Activated CD8-positive, alpha-beta T cell treated with anti-CD3 and anti-CD28 coated beads, Interleukin-2, amount 10 ng/mL, durations not matched to agents 7 days and 5 days (primary cell): ENCODE data around the gene SELENBP1. TPM values are rescaled to one million over a fixed set of nuclear protein-coding genes. Genes with fewer than 3 reads are reported as not detected.

Experiments
- ATAC-seq: fragments of 150-1000 bp; cut with Tn5 transposase; one replicate; pipeline ENCODE4 v1.10.0; 2021; ENCODE audit warnings: moderate library complexity
- CTCF ChIA-PET: fragments of 350-600 bp; sonication (Branson Sonifier 250); formaldehyde crosslinking; loops from one replicate; lab custom pipeline; 2021; ENCODE audit warnings: antibody characterized with exemption; lab: Charles Lee
- POLR2A ChIA-PET: fragments of 350-600 bp; sonication (Branson Sonifier 250); formaldehyde crosslinking; loops from one replicate; lab custom pipeline; 2021; ENCODE audit warnings: antibody characterized with exemption; lab: Charles Lee
- DNase-seq: peaks from one replicate; pipeline ENCODE4 v3.0.0-alpha.2; 2020
- H3K27ac Mint-ChIP-seq: one replicate; pipeline ENCODE4 v1.8.0; 2021; ENCODE audit warnings: mild to moderate bottlenecking, mixed read lengths
- H3K27me3 Mint-ChIP-seq: one replicate; pipeline ENCODE4 v1.8.0; 2021; ENCODE audit warnings: low read depth, mixed read lengths
- H3K36me3 Mint-ChIP-seq: one replicate; pipeline ENCODE4 v1.8.0; 2021; ENCODE audit warnings: low read depth, mixed read lengths
- H3K4me1 Mint-ChIP-seq: one replicate; pipeline ENCODE4 v1.8.0; 2021; ENCODE audit warnings: low read depth, mixed read lengths
- H3K4me3 Mint-ChIP-seq: one replicate; pipeline ENCODE4 v1.8.0; 2021; ENCODE audit warnings: mild to moderate bottlenecking, mixed read lengths
- H3K9me3 Mint-ChIP-seq: one replicate; pipeline ENCODE4 v1.8.0; 2022; ENCODE audit warnings: mixed read lengths; ENCODE audit not compliant: insufficient read depth
- total RNA-seq, 2 experiments: library from RNA; stranded (reverse); gene quantifications; one replicate each; pipeline ENCODE4 v1.2.3, GENCODE V29; 2021

SELENBP1 gene
- total RNA-seq, 2 experiments from 2014 or later = not detected

DNA sequence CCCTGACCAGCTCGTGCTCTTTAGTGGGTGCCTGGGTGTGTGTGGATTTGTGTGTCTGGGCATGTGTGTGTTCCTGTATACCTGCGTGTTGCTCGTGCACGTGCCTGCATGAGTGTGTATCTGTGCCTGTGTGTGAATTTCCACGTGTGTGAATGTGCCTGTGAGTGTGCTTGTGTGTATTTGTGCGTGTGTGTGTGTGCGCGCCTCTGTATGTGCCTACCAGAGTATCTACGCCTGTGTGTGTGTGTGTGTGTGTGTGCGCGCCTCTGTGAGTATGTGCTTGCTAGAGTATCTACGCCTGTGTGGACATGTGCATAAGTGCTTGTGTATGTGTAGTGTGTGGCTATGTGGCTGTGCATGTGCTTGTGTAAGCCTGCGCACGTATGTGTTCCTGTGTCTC, 691 bp upstream of the SELENBP1 start:
- H3K36me3 Mint-ChIP-seq = no peaks in the 10 kb centered on the region
- H3K27ac Mint-ChIP-seq = no peak overlapping the region
- H3K27me3 Mint-ChIP-seq = peaks cover 6% of the 10 kb centered on the region
- DNase-seq (no peak), ATAC-seq (no peak)
- H3K4me3 Mint-ChIP-seq = no peak overlapping the region
- ChIA-PET POLR2A (no interaction called here), CTCF (no interaction called here)
- no peaks in the 10 kb centered on the region for H3K9me3 Mint-ChIP-seq
- peaks cover 4% of the 10 kb centered on the region for H3K4me1 Mint-ChIP-seq

DNA sequence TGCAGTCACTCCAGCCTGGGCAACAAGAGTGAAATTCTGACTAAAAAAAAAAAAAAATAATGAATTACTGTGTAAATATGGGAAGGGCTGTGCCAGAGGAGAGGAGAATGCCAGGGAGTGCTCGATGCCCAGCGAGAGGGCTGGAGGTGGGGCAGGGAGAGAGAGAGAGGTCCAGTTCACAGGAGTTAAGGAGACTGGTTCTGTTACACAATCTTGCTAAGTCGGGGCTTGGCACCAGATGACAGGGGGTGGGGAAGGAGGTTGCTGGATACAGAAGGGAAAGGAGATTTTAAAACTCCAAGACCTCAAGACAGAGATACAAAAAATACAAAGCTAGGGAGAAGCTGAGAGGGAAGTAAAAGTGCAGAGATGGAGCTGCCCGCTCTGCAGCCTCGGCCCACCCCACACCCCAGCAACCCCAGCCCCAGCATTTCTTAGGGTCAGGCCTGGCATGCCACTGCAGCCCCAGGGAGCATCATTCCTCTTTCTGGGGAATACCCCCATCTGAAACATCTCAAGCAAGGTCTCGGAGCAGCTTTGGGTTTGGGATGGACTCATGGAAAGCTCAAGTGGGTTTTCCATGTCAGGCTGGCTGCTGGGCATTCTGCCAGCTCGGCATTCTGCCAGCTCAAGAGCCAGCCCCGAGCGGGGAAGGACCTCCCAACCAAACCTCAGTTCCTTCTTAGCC, 991 bp downstream of the SELENBP1 start:
- POLR2A ChIA-PET = interaction anchor here (1.1 kb wide), 1 partner anchor 45 kb away, joined by 3 read pairs; the partner anchor contains the start of gene PI4KB
- H3K9me3 Mint-ChIP-seq = no peaks in the 10 kb centered on the region
- H3K27ac Mint-ChIP-seq = no peak overlapping the region
- ATAC-seq (no peak), DNase-seq (no peak)
- peaks cover 4% of the 10 kb centered on the region for H3K4me1 Mint-ChIP-seq
- no peaks in the 10 kb centered on the region for H3K36me3 Mint-ChIP-seq
- CTCF ChIA-PET = interaction anchor here (1.5 kb wide), 1 partner anchor 26 kb away, joined by 3 read pairs; no protein-coding TSS in a partner anchor
- H3K4me3 Mint-ChIP-seq = no peak overlapping the region
- H3K27me3 Mint-ChIP-seq = peaks cover 3% of the 10 kb centered on the region

DNA sequence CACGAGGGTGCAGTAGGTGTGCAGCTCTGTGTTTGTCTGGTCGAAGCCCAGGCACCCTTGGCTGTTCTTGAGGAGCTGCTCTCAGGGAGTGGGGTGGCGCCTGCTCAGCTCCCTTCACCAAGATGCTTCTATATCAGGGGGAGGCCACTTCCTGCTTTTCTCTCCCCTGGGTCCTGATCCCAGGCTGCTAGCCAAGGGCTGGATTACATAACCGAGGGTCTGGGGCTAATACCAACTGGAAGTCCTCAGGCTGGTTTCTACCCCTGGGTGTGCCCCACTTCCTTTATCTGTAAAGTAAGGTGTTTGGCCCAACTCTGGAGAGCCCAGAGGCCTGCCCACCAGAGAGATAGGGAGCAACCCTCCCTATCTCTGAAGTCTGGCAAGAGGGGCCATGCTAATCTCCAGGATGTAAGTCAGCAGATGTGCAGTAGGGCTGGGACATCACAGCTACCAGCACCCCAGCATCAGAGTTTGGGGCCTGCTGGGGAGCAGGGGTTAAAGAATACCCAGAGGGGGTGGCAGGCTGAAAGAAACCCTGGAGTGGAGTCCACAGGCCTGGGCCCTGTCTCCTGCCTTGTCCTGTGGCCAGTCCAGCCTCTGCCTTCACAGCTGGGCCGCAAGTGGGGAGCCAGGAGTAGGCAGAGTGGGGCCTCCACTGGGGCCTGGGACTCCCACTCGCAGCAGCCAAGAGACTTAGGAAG, 2.1 kb downstream of the SELENBP1 start:
- POLR2A ChIA-PET = no interaction called here
- Mint-ChIP-seq H3K36me3 (no peaks in the 10 kb centered on the region), H3K4me1 (peaks cover 4% of the 10 kb centered on the region), H3K27ac (no peak overlapping the region), H3K4me3 (no peak overlapping the region), H3K27me3 (no peaks in the 10 kb centered on the region), H3K9me3 (no peaks in the 10 kb centered on the region)
- ATAC-seq (no peak), DNase-seq (no peak)
- CTCF ChIA-PET = interaction anchor here (1.0 kb wide), 1 partner anchor 174 kb away, joined by 3 read pairs; no protein-coding TSS in a partner anchor

DNA sequence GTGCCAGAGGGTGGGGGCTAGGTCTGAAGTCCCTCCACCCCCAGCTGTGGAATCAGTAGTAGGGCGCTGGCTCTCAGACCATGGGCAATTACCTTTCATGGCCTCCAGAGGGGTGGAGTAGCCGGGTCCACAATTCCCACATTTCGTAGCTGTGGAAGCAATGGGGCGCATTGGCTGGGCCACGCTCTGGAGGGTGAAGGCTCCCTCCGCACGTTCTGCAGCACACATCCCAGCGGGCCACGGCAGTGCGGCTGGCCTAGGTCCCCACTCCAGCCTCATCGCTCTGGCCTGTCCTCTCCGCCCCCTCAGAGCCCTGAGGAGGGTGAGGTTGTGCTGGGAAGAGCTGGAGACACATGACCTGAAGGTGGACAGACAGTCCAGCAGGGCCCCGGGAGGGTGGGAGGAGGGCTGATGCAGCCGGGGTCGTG, 2.9 kb downstream of the SELENBP1 start:
- no peaks in the 10 kb centered on the region for H3K9me3 Mint-ChIP-seq
- no peak for DNase-seq
- H3K27me3 Mint-ChIP-seq = no peaks in the 10 kb centered on the region
- no peak overlapping the region for H3K27ac Mint-ChIP-seq
- H3K4me1 Mint-ChIP-seq = peaks cover 4% of the 10 kb centered on the region
- ATAC-seq = no peak
- CTCF ChIA-PET = interaction anchor here (1.0 kb wide), 1 partner anchor 173 kb away, joined by 3 read pairs; no protein-coding TSS in a partner anchor
- POLR2A ChIA-PET = interaction anchor here (0.7 kb wide), 1 partner anchor 27 kb away, joined by 4 read pairs; no protein-coding TSS in a partner anchor
- H3K36me3 Mint-ChIP-seq = no peaks in the 10 kb centered on the region
- H3K4me3 Mint-ChIP-seq = no peak overlapping the region

DNA sequence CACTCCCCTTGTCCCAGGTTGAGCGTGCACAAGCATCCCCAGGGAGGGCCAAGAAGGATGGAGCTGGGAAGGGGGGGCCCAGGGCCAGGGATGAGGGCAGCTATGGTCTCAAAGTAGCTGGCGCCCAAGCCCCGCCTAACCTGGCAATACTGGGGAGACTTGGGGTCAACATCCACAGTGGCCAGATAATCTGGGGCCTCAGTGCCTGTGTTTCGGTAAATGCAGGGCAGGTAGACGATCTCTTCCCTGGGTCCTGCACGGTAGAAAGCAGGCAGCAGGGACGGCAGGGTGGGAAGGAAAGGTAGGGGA, 3.2 kb downstream of the SELENBP1 start:
- POLR2A ChIA-PET = interaction anchor here (0.7 kb wide), 1 partner anchor 27 kb away, joined by 4 read pairs; no protein-coding TSS in a partner anchor
- no peaks in the 10 kb centered on the region for H3K9me3 Mint-ChIP-seq
- peaks cover 4% of the 10 kb centered on the region for H3K4me1 Mint-ChIP-seq
- H3K4me3 Mint-ChIP-seq = no peak overlapping the region
- CTCF ChIA-PET = interaction anchor here (1.6 kb wide), 1 partner anchor 68 kb away, joined by 4 read pairs; no protein-coding TSS in a partner anchor
- DNase-seq (no peak), ATAC-seq (no peak)
- H3K36me3 Mint-ChIP-seq = no peaks in the 10 kb centered on the region
- H3K27me3 Mint-ChIP-seq = no peaks in the 10 kb centered on the region
- H3K27ac Mint-ChIP-seq = no peak overlapping the region

DNA sequence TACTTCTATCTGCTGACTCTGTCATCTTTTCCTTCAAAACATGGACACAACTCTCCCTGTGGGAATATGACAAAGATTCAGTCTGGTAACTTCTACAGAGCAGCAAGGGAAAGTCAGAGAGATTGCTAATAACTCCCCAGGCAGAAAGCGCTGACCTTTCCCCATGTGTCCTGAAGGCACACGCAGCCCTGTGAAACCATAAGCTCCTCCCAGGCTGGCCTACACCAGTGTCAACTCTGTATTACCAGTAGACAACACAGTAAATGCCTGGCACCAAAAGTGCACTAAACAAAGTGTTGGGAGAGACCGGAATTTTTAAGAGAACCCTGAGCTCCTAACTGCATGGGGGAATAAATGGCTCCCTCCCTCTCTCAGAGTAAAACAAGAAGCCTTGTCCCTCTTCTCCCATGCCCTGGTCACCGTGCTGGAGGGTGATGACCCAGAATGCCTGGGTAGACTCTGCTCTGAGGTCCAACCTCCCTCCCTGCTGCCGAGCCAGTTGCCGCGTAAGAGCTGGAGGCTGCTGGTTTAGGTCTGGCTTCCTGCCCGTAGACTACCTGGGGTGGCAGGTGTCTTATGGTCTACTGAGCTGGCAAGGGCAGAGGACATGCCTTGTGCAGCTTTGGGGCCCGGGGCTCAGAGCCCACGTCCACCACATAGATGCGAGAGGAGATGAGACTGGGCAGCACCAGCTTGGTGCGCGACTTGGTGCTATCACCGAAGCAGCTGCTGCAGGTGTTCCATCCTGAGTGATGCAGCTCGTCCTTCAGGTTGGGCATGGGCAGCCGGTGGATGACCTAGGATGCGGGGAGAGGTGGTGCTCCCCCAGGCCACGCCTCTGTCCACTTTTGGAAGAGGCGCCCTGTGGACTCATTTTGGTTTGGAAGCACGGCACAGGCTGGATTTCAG, 3.9 kb downstream of the SELENBP1 start:
- ChIA-PET CTCF (interaction anchor here (1.6 kb wide), 1 partner anchor 68 kb away, joined by 4 read pairs; no protein-coding TSS in a partner anchor), POLR2A (interaction anchor here (0.7 kb wide), 1 partner anchor 28 kb away, joined by 4 read pairs; no protein-coding TSS in a partner anchor)
- ATAC-seq = no peak

DNA sequence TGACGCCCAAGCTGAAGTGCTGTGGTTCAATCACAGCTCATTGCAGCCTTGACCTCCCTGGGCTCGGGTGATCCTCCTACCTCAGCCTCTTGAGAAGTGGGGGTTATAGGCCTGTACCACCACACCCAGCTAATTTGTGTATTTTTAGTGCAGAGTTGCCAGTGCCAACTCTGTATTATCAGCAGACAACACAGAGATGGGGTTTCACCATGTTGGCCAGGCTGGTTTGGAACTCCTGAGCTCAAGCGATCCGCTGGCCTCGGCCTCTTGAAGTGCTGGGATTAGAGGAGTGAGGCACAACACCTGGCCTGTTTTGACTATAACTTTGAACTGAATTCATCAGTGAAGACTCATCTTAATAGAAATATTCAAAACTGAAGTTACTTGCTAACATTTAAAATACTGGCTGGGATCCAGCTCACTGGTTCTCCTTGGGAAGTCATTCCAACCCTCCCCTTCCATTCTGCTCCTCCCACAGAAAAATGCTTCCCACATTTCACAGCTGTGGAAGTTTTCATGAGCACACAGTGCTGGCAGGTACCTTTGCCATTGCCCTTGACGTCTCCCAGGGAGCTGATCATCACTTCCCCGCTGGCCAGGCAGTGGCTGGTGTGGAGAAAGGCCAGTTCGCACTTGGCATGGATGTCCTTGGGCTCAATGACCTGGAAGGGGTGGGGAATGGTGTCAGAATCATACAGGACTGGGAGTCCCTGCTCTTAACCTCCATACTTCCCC, 4.7 kb downstream of the SELENBP1 start:
- Mint-ChIP-seq H3K4me1 (no peaks in the 10 kb centered on the region), H3K27me3 (no peaks in the 10 kb centered on the region), H3K9me3 (peaks cover 10% of the 10 kb centered on the region), H3K4me3 (no peak overlapping the region), H3K27ac (no peak overlapping the region), H3K36me3 (peaks cover 3% of the 10 kb centered on the region)
- ChIA-PET POLR2A (no interaction called here), CTCF (interaction anchor here (1.6 kb wide), 1 partner anchor 67 kb away, joined by 4 read pairs; no protein-coding TSS in a partner anchor)
- ATAC-seq = no peak
- DNase-seq = no peak

More for the DNA sequence above, 3.9 kb downstream of the SELENBP1 start:
- no peaks in the 10 kb centered on the region for H3K4me1 Mint-ChIP-seq
- H3K4me3 Mint-ChIP-seq = no peak overlapping the region
- H3K36me3 Mint-ChIP-seq = no peaks in the 10 kb centered on the region
- H3K27me3 Mint-ChIP-seq = no peaks in the 10 kb centered on the region
- no peak for DNase-seq
- no peak overlapping the region for H3K27ac Mint-ChIP-seq
- H3K9me3 Mint-ChIP-seq = peaks cover 3% of the 10 kb centered on the region

DNA sequence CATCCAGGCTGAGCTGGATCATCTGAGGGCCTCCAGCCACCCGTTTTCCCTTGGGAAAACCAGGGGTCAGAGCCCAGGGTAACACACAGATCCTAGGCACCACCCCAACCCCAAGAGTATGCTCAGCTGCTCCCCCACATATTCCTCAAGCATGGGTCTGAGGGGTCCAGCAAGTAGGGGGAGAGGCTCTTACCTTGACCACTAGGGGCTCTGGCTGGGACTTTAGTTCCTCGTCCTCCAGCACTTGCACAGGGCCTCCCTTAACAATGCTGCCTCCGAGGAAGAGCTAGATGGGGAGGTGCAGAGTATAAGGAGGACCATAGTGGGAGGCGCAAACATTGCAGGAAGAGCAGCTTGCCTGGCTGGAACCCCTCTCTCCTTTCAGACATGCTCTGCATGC, 7.5 kb downstream of the SELENBP1 start:
- ATAC-seq (no peak), DNase-seq (no peak)
- Mint-ChIP-seq H3K4me1 (no peaks in the 10 kb centered on the region), H3K27ac (no peak overlapping the region), H3K27me3 (no peaks in the 10 kb centered on the region), H3K4me3 (no peak overlapping the region), H3K9me3 (peaks cover 20% of the 10 kb centered on the region), H3K36me3 (peaks cover 3% of the 10 kb centered on the region)
- CTCF ChIA-PET = interaction anchor here (1.9 kb wide), 1 partner anchor 24 kb away, joined by 7 read pairs; no protein-coding TSS in a partner anchor
- POLR2A ChIA-PET = interaction anchor here (0.9 kb wide), 1 partner anchor 24 kb away, joined by 3 read pairs; no protein-coding TSS in a partner anchor

DNA sequence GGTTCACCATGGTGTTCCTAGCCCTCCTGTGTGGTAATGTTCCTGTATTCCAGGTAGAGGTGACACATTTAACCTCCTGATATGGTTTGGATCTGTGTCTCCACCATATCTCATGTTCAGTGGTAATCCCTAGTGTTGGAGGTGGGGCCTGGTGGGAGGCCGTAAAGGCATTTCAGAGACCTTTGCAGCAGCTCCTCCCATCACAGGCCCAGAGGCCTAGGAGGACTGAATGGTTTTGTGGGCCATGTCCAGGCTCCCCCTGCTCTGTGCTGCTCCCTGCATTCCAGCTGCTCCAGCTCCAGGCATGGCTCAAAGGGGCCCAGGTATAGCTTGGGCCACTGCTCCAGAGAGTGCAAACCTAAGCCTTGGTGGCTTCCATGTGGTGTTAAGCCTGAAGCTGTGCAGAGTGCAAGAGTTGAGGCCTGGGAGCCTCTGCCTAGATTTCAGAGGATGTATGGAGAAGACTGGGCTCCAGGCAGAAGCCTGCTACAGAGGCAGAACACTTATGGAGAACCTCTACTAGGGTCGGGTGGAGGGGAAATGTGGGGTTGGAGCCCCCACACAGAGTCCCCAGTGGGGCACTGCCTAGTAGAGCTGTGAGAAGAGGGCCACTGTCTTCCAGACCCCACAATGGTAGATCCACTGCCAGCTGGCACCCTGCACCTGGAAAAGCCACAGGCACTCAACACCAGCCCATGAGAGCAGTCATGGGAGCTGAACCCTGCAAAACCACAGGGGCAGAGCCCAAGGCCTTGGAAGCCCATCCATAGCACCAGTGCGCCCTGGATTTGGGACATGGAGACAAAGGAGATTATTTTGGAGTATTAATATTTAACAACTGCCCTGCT, 10.0 kb downstream of the SELENBP1 start:
- ChIA-PET CTCF (no interaction called here), POLR2A (interaction anchor here (0.6 kb wide), 1 partner anchor 10 kb away, joined by 3 read pairs; no protein-coding TSS in a partner anchor)
- Mint-ChIP-seq H3K36me3 (peaks cover 3% of the 10 kb centered on the region), H3K4me1 (no peaks in the 10 kb centered on the region), H3K9me3 (peaks cover 20% of the 10 kb centered on the region), H3K4me3 (no peak overlapping the region), H3K27ac (no peak overlapping the region), H3K27me3 (no peaks in the 10 kb centered on the region)
- DNase-seq = no peak
- no peak for ATAC-seq

DNA sequence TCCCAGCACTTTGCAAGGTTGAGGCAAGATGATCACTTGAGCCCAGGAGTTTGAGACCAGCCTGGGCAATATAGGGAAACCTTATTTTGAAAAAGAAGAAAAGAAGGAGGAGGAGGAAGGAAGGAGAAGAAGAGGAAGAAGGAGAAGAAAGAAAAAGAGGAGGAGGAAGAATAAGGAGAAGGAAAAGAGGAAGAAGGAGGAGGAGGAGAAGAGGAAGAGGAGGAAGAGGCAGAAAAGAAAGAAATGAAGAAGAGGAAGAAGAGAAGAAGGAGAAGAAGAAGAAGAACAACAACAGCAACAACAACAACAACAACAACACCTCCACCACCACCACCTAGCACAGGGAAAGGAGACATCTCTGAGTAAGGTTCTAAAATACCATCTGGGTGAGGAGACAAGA, 10.6 kb downstream of the SELENBP1 start:
- ChIA-PET POLR2A (no interaction called here), CTCF (no interaction called here)

More for the DNA sequence above, 10.6 kb downstream of the SELENBP1 start:
- no peak for DNase-seq
- H3K36me3 Mint-ChIP-seq = peaks cover 3% of the 10 kb centered on the region
- no peak overlapping the region for H3K4me3 Mint-ChIP-seq
- peaks cover 20% of the 10 kb centered on the region for H3K9me3 Mint-ChIP-seq
- ATAC-seq = no peak
- no peaks in the 10 kb centered on the region for H3K27me3 Mint-ChIP-seq
- H3K27ac Mint-ChIP-seq = no peak overlapping the region
- no peaks in the 10 kb centered on the region for H3K4me1 Mint-ChIP-seq
